ENCODE data around the gene GALNT2.

GALNT2 gene

DNA sequence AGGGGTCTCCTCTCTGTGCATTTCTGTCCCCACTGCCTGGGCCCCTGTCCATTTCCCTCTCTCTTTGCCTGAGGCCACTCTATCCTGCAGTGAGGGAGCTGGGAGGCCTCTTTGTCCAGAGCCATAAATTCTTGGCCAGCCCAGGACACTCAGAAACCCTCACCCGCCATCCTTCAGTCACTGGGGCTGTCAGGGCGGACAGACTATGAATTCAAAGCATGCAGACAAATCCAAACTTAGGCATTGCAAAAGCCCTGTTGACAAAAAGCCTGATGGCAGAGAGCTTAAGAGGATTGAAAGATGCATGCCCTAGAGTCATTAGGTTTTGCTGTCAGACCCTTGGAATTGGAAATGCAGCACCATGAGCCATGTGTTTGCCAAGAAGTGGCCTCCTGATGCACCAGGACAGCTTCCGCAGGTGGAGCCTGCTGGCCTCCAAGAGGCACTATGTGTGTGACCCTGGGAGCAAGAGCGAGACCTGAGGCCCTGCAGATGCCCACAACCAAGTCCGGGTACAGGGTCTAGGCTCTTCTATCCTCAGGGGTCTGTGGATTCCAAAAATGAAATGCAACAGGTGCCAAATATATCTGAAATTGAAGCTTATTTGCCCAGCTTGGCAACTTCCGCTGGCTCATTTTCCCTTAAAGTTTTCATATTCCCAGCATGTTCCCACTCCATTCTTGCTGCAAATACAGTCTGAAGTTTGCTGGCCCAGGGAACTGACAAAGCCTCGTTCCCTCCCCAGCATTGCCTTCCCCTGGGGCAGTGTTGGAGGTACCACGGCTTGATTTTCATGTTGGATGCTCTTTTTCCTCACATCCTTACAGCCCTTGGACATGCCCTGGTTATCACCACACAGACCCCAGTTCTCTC lies 181.2 kb downstream of the GALNT2 start:
- no peak for DNase-seq

DNA sequence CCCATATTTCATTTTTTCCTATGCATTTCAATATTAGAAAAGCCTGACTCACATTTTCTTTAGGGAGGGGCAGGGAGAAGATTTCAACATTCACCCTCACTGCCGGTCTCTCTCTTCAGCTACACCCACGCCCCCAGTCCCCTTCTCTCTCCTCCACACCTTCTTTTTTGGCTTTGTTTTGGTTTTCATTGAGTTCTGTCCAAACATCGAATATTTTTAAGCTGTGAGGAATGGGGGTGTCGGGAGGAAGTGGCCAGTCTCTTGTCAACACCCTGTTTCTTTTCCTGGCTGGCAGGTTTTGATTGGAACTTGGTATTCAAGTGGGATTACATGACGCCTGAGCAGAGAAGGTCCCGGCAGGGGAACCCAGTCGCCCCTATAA lies 181.8 kb downstream of the GALNT2 start:
- DNase-seq: no peak

DNA sequence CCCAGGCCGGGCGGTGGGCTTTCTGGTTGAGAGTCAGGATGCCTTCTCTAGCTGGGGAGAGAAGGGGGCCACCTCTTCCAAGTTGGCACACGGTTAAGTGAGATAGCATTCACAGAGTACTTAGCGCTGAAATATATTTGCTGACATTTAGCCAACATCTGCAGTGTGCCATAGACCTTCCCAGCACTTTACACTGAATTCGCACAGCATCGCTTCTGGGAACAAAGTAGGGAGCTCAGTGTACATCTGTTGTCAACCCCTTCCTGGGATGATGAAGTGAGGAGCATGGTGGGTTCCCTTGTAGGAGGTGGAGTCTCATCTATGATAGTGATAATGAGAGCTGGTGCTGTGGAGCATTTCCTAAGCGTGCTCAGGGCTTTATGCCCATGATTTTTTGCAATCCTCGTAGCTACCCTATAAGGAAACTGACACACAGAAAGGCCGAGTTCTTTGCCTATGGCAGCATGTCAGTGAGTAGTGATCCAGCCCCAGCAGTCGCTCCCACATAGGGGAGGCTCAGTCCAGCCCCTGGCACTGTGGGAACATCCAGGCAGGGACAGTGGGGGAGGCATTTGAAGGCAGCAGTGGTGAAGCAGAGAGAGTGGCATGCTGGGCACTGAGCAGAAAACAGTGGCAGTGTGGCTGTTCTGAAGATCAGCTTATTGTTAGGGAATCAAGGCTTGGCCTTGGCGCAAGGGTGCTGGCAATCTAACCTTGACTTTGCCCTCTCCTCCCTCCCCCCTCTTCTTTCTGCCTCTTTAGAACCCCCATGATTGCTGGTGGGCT lies 182.8 kb downstream of the GALNT2 start:
- DNase-seq: no peak

DNA sequence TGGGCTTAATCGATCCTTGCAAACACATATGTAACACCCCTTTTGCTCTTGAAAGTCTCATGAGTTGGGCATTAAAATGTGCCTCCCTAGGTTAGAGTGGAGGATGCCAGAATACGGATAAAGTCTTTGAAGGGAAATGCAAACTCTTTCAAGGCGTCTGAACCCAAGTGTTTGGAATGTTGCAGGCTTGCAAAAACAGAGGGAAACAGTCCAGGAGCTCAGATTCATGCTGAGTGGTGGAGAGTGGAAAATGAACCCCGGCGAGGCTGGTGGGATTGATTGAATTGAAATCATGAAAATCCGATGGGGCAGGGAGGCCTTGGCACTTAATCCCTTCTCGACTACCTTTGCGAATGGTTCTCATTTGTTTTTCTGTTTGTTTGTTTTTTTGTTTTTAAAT lies 183.6 kb downstream of the GALNT2 start:
- no peak for DNase-seq

GRCh38 chr1:230251644-230252191 lies 184.7 kb downstream of the GALNT2 start:
- no peak for DNase-seq

DNA sequence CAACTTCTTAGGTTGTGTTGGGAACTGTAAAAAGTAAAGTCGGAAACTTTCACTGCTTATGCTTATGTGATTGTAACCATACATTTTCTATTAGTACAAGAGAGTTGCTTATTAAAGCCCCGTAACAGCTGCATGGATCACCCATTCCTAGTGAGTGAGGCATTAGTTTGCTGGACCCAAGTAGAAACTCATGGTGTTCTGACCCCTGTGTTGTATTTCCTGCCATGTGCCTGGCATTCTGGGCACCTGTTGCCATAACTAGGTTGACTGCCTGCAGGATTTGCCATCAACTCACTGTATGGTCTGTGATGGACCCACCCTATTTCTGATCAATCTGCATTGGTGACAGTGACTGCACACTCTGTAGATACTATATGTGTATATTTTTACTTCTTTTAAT lies 186.1 kb downstream of the GALNT2 start:
- no peak for DNase-seq

- DNase-seq: no peak
Measured at GRCh38 chr1:230254265-230254664, 187.2 kb downstream of the GALNT2 start.

DNA sequence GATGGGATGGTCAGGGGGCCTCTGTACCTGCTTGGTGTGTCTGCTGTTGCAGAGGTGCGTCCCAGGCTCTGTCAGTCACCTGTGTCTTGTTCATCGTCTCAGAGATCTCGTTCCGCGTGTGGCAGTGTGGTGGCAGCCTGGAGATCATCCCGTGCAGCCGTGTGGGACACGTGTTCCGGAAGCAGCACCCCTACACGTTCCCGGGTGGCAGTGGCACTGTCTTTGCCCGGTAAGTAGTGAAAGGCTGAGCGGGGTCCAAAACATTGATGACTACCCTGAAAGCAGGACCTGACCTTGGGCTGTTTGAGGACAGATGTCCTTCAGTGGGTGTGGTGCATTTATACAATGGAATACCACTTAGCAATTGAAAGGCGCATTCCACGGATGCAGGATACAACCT lies 188.1 kb downstream of the GALNT2 start:
- no peak for DNase-seq

- DNase-seq: no peak
Measured at GRCh38 chr1:230255991-230256390, 189.0 kb downstream of the GALNT2 start.

GRCh38 chr1:230256896-230257295 lies 189.9 kb downstream of the GALNT2 start:
- no peak for DNase-seq

DNA sequence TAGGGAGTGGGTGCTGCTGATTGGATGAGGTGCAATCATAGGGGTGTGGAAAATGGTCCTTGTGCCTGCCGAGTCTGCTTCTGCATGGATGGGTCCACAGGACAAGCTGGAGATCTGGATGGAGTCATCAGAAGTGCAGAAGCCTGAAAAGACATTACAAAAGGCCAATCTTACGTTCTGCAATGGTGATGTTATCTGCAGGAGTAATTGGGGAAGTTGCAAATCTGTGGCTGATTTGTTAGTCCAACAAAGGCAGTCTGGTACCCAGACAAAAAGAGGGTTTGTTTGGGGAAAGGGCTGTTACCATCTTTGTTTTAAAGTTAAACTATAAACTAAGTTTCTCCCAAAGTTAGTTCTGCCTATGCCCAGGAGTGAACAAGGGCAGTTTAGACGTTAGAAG lies 192.6 kb downstream of the GALNT2 start:
- no peak for DNase-seq

- DNase-seq: no peak
Measured at GRCh38 chr1:230260831-230261230, 193.8 kb downstream of the GALNT2 start.

DNA sequence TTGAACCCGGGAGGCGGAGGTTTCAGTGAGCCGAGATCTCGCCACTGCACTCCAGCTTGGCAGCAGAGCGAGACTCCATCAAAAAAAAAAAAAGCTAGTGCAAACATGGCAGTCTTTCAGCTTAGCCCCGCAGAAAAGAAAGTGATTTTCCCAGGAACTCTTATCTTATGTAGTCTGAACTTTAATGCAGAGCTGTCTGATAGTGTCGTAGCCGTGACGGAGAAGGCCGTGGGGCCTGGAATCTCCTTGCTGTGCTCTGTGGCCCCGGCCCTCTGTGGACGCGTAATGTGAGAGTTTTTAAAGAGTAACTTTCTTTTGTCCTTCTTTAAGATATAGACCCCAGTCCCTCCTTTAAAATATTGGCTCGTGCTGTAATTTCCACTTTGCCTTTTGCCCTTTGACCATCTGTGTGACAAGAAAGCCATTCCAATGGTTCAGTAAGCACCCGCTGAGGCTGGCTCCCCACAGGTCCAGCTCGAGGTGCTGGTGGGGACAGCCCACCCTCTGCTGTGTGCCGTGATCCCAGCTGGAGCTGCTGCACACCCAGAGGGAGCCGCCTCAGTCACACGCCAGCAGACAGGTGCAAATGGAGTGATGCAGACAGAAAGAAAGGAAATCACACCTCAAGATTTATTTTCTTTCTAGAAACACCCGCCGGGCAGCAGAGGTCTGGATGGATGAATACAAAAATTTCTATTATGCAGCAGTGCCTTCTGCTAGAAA lies 195.1 kb downstream of the GALNT2 start:
- DNase-seq: no peak

DNA sequence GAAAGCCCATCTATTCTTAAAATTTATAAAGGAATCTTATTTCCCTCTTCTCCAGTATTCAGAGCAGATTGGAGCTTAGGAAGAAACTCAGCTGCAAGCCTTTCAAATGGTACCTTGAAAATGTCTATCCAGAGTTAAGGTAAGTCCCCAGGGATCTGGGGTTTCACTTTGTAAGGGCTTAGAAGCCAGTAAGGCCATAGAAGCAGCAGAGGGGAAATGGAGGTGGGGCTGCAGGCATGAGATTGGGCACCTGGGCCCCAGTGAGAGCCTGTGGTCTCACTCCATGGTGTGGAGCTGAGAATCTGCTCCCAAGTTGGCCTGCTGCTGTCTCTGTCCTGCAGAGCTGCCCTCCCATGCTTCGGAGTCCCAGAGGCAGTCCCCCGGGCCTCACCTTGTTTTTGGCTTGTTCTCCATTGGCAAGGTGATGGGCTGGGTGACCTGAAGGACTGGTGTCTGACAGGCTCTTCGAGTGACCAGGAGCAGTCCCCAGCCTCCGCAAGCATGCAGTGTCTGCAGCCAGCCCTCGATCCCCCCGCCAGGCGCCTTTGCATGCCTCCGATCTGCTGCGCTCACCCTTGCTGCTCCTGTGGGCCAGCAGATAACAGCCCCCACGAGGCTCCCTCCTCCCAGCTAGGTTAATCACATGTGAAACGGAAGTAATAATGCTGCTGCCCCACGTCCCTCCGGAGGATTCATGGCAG lies 196.0 kb downstream of the GALNT2 start:
- DNase-seq: no peak

GRCh38 chr1:230263568-230264195 lies 196.6 kb downstream of the GALNT2 start:
- no peak for DNase-seq

GRCh38 chr1:230264342-230264741 lies 197.3 kb downstream of the GALNT2 start:
- DNase-seq: no peak

- DNase-seq: no peak
Measured at GRCh38 chr1:230265200-230266115, 198.4 kb downstream of the GALNT2 start.

- DNase-seq: no peak
Measured at GRCh38 chr1:230266456-230266855, 199.4 kb downstream of the GALNT2 start.

DNA sequence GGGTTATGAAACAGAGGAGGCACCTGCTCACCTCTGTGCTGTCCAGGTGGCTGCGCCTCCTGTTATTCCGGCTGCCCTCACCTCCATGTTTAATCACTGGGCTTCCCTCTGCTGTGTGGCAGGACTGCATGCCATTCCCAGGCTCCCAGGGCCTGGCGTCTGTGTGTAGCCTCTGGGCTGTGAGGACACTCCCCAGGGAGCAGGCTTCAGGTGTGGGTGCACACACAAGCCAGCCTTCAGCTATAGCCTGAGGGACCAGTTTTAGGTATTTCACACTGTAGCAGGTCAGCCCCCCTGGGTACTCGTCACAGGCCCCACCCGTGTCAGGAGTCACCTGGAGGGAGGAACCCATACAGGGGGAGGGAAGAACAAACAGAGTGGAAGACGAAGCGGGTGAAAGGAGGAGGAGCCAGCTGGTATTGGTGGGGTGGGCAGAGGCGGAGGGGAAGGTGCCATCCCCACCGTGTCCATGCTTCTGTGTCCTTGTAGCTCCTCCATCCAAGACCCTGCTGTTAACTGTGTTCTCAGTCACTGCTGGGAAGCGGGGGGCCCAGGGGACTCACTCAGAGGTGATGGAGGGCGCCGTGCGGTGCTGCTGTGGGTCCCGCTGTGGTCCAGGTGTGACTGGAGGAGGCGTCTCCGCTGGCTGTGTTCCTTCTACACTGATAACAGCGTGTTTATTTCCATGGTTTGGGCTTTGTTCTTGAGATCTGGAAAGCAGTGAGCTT lies 200.5 kb downstream of the GALNT2 start:
- DNase-seq: no peak
